Mesothelial cell of epicardium (in vitro differentiated cells): ENCODE data around the gene PTPRN2. TPM values are rescaled to one million over a fixed set of nuclear protein-coding genes. Genes with fewer than 3 reads are reported as not detected.

Experiments used
- DNase-seq, 2 experiments: peaks; one replicate each; pipeline ENCODE4 v3.0.0; 2021; ENCODE audit warnings: low spot score in 2 of 2; ENCODE audit not compliant: unreplicated experiment in 2 of 2
- H3K27ac Mint-ChIP-seq: 2 replicates; pipeline ENCODE4 v1.8.0; 2021; ENCODE audit warnings: mixed read lengths
- H3K27me3 Mint-ChIP-seq: 2 replicates; pipeline ENCODE4 v1.8.0; 2021; ENCODE audit warnings: low read depth, mixed read lengths
- H3K36me3 Mint-ChIP-seq: 2 replicates; pipeline ENCODE4 v1.8.0; 2021; ENCODE audit warnings: mixed read lengths
- H3K4me1 Mint-ChIP-seq: 2 replicates; pipeline ENCODE4 v1.8.0; 2021; ENCODE audit warnings: mixed read lengths
- H3K4me3 Mint-ChIP-seq: 2 replicates; pipeline ENCODE4 v1.8.0; 2021; ENCODE audit warnings: mild to moderate bottlenecking, moderate library complexity, mixed read lengths
- H3K9me3 Mint-ChIP-seq: 2 replicates; pipeline ENCODE4 v1.8.0; 2021; ENCODE audit warnings: mixed read lengths
- total RNA-seq: library from RNA; stranded (reverse); gene quantifications from 3 replicates; pipeline ENCODE4 v1.2.1, GENCODE V29; 2021
- TF ChIP-seq, protein P1 (sequence below): fragments of 200-600 bp; sonication (generic); IDR thresholded peaks from one replicate; pipeline ENCODE4 v1.5.0; 2021; ENCODE audit warnings: antibody characterized with exemption; ENCODE audit not compliant: unreplicated experiment

PTPRN2 gene
- total RNA-seq, 1 donor from 2014 or later, result 2.2 TPM

DNA sequence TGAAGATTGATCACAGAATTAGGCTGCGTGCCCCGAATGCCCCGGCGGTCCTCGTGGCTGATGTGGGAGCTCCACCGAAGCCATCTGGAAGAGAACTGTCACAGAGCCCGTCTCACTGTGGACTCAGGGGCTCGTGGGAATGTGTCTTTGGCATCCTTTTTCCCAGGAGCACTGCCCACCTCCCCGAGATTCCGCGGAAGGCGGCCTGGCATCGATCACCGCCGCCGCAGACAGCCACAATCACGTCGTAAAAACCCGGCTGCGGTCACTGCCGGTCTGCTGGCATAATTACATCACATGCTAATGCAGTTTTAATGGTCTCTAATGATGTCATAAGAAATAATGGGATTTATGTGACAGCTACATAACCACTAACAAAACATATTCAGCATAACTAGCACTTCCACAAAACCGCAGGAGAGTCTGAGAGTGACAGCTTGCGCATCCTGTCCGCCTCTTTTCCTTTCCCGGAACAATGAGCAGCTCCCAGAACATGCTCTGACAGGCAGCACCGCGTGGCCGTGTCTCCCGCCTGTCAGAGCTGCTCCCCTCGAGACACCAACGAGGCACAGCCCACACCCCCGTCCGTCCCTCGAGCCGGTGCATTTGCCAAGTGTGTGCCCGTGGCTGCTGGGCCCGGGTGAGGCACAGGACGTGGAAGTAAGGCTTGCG lies 490.0 kb downstream of the PTPRN2 start:
- Mint-ChIP-seq H3K36me3 (no peaks in the 10 kb centered on the region), H3K9me3 (peaks cover 30% of the 10 kb centered on the region), H3K27me3 (no peaks in the 10 kb centered on the region), H3K4me3 (no peak overlapping the region), H3K27ac (no peak overlapping the region), H3K4me1 (no peaks in the 10 kb centered on the region)
- DNase-seq, result no peak
- TF ChIP-seq, protein P1, sequence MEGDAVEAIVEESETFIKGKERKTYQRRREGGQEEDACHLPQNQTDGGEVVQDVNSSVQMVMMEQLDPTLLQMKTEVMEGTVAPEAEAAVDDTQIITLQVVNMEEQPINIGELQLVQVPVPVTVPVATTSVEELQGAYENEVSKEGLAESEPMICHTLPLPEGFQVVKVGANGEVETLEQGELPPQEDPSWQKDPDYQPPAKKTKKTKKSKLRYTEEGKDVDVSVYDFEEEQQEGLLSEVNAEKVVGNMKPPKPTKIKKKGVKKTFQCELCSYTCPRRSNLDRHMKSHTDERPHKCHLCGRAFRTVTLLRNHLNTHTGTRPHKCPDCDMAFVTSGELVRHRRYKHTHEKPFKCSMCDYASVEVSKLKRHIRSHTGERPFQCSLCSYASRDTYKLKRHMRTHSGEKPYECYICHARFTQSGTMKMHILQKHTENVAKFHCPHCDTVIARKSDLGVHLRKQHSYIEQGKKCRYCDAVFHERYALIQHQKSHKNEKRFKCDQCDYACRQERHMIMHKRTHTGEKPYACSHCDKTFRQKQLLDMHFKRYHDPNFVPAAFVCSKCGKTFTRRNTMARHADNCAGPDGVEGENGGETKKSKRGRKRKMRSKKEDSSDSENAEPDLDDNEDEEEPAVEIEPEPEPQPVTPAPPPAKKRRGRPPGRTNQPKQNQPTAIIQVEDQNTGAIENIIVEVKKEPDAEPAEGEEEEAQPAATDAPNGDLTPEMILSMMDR, result no peak

GRCh38 chr7:158097106-158097452 lies 490.5 kb downstream of the PTPRN2 start:
- H3K27me3 Mint-ChIP-seq, result no peaks in the 10 kb centered on the region
- no peak for DNase-seq
- H3K27ac Mint-ChIP-seq, result no peak overlapping the region

DNA sequence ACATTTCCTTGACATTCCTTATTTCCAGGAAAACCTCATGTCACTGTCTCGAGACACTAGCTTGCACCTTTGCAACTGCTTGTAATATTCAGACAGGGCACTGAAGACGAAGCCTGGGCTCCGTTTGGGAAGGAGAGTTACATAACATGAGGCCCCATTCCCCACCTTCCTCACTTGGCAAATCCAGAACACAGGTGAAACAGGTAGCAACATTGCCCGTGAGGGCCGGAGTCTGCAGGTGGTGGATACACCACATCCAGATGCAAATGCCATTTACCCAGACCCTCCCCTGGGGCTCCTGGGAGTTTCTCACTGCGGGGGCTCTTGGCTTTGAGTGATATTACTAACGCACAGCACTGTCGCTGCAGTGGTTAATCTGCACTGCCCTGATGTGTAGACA lies 491.0 kb downstream of the PTPRN2 start:
- H3K9me3 Mint-ChIP-seq, result peaks cover 24% of the 10 kb centered on the region
- H3K27ac Mint-ChIP-seq, result no peak overlapping the region
- H3K4me3 Mint-ChIP-seq, result no peak overlapping the region
- no peak for DNase-seq
- no peaks in the 10 kb centered on the region for H3K36me3 Mint-ChIP-seq
- TF ChIP-seq, protein P1, result no peak
- H3K27me3 Mint-ChIP-seq, result no peaks in the 10 kb centered on the region
- H3K4me1 Mint-ChIP-seq, result no peaks in the 10 kb centered on the region

More at GRCh38 chr7:158097106-158097452, 490.5 kb downstream of the PTPRN2 start:
- Mint-ChIP-seq H3K36me3 (no peaks in the 10 kb centered on the region), H3K4me1 (no peaks in the 10 kb centered on the region), H3K4me3 (no peak overlapping the region), H3K9me3 (peaks cover 26% of the 10 kb centered on the region)
- TF ChIP-seq, protein P1, result no peak

- H3K27me3 Mint-ChIP-seq, result no peaks in the 10 kb centered on the region
- peaks cover 14% of the 10 kb centered on the region for H3K9me3 Mint-ChIP-seq
- H3K4me3 Mint-ChIP-seq, result no peak overlapping the region
- no peaks in the 10 kb centered on the region for H3K4me1 Mint-ChIP-seq
- TF ChIP-seq, protein P1, result no peak
- no peak for DNase-seq
- no peak overlapping the region for H3K27ac Mint-ChIP-seq
- peaks cover 3% of the 10 kb centered on the region for H3K36me3 Mint-ChIP-seq
These were observed 492.9 kb downstream of the PTPRN2 start for GRCh38 chr7:158094671-158095226.

DNA sequence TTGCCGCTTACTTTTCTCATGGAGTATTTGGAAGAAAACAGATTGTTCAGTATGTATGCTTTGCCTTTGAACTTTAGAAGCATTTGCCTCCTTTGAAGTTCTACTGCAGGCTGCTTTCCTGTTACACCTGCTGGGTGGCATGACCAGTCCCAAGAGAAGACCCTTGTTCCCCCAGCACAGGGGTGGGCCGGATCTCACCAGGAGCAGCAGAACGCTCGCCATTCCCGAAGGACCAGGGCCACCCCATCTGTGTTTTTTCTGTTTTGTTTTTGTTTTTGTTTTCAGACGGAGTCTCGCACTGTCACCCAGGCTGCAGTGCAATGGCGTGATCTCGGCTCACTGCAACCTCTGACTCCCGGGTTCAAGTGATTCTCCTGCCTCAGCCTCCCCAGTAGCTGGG lies 493.6 kb downstream of the PTPRN2 start:
- TF ChIP-seq, protein P1, result no peak
- no peak overlapping the region for H3K4me3 Mint-ChIP-seq
- DNase-seq, result no peak
- no peak overlapping the region for H3K27ac Mint-ChIP-seq
- peaks cover 3% of the 10 kb centered on the region for H3K36me3 Mint-ChIP-seq
- H3K27me3 Mint-ChIP-seq, result no peaks in the 10 kb centered on the region
- peaks cover 16% of the 10 kb centered on the region for H3K9me3 Mint-ChIP-seq
- H3K4me1 Mint-ChIP-seq, result no peaks in the 10 kb centered on the region
